GM06990 (cell line): Measurements from ENCODE around the gene SFXN1.

Experiments used
- DNase-seq: peaks from one replicate; pipeline ENCODE4 v3.0.0-alpha.2; 2011; ENCODE audit not compliant: insufficient read length; ENCODE audit errors: extremely low read depth
- H3K27me3 ChIP-seq: replicated peaks from 2 replicates; pipeline ENCODE4 v1.6.0; 2011; ENCODE audit warnings: low read length; ENCODE audit not compliant: control insufficient read depth, insufficient read depth
- H3K36me3 ChIP-seq: 2 replicates; pipeline ENCODE4 v1.5.1; 2011; ENCODE audit warnings: low read length; ENCODE audit not compliant: control insufficient read depth, insufficient read depth
- H3K4me3 ChIP-seq: replicated peaks from 2 replicates; pipeline ENCODE4 v1.5.1; 2011; ENCODE audit warnings: low read depth, mild to moderate bottlenecking, control low read depth, low read length
- TF ChIP-seq, protein P1 (sequence below): IDR thresholded peaks from 2 replicates; pipeline ENCODE4 v1.5.1; 2011; ENCODE audit warnings: low read length, control low read depth, mild to moderate bottlenecking, inconsistent platforms; ENCODE audit not compliant: insufficient read depth, poor library complexity, severe bottlenecking

The SFXN1 gene

DNA sequence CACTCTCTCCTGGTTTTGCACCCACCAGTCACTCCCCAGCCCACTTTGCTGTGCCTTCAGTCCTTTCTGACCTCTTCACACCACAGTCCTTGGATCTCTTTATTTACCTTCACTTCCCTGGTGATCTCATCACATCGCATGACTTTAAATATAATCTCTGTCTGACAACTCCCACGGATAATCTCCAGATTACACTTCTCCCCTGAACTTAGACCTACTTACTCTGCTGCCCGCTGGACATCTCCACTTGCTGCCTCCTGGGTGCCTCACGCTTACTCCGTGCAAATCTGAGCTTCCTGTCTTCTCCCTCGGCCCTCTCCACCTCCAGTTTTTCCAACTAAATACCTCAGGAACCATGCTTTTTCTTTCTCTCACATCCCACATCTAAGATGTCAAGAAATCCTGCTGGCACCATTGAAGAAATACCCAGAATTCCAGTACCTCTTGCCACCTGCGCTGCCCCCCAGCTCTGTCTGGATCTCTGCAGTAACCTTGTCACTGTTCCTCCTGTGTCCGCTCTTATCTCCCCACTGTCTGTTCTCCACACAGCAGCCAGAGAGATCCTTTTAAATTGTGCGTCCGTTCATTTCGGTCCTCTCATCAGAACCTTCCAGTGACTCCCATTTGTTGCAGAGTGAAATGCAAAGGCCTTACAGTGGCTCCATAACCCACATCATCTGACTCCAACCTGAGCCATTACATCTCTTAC, 9.3 kb downstream of the SFXN1 start:
- DNase-seq: no peak
- no peaks in the 10 kb centered on the region for H3K27me3 ChIP-seq
- H3K36me3 ChIP-seq: peaks cover 9% of the 10 kb centered on the region
- TF ChIP-seq, protein P1, sequence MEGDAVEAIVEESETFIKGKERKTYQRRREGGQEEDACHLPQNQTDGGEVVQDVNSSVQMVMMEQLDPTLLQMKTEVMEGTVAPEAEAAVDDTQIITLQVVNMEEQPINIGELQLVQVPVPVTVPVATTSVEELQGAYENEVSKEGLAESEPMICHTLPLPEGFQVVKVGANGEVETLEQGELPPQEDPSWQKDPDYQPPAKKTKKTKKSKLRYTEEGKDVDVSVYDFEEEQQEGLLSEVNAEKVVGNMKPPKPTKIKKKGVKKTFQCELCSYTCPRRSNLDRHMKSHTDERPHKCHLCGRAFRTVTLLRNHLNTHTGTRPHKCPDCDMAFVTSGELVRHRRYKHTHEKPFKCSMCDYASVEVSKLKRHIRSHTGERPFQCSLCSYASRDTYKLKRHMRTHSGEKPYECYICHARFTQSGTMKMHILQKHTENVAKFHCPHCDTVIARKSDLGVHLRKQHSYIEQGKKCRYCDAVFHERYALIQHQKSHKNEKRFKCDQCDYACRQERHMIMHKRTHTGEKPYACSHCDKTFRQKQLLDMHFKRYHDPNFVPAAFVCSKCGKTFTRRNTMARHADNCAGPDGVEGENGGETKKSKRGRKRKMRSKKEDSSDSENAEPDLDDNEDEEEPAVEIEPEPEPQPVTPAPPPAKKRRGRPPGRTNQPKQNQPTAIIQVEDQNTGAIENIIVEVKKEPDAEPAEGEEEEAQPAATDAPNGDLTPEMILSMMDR: no peak
- H3K4me3 ChIP-seq: no peak overlapping the region

- Histone ChIP-seq H3K27me3 (no peaks in the 10 kb centered on the region), H3K4me3 (no peak overlapping the region), H3K36me3 (peaks cover 9% of the 10 kb centered on the region)
- TF ChIP-seq, protein P1: no peak
- no peak for DNase-seq
Measured at GRCh38 chr5:175489693-175490443, 11.5 kb downstream of the SFXN1 start.

- TF ChIP-seq, protein P1: no peak
- peaks cover 9% of the 10 kb centered on the region for H3K36me3 ChIP-seq
- no peak overlapping the region for H3K4me3 ChIP-seq
- no peaks in the 10 kb centered on the region for H3K27me3 ChIP-seq
- no peak for DNase-seq
Measured at GRCh38 chr5:175491223-175491622, 12.9 kb downstream of the SFXN1 start.

GRCh38 chr5:175493260-175493659, 14.9 kb downstream of the SFXN1 start:
- Histone ChIP-seq H3K36me3 (peaks cover 6% of the 10 kb centered on the region), H3K4me3 (no peak overlapping the region), H3K27me3 (no peaks in the 10 kb centered on the region)
- TF ChIP-seq, protein P1: no peak
- no peak for DNase-seq

DNA sequence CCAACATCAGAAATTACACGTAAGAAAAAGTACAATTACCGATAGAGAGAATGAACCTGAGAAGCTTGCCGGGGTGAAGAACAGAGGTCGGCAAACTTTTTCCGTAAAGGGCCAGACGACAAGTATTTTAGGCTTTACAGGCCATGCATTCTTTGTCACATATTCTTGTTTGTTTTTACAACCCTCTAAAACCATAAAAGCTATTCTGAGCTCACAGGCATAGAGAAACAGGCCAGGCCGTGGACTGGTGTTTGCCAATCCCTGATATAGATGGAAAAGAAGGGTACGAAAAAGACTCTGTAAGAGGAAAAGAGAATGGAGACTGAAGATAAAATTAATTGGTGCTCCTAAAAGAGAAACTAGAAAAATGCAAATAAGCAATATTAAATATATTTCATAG, 15.4 kb downstream of the SFXN1 start:
- Histone ChIP-seq H3K27me3 (no peaks in the 10 kb centered on the region), H3K4me3 (no peak overlapping the region), H3K36me3 (peaks cover 6% of the 10 kb centered on the region)
- TF ChIP-seq, protein P1: no peak
- no peak for DNase-seq
